T-helper 1 cell (primary cell): ENCODE data around the gene ORM1.

Source experiments
- DNase-seq, 5 donors: peaks; one replicate each; pipeline ENCODE4 v3.0.0-alpha.2; 2012 to 2020

ORM1 gene

GRCh38 chr9:114344188-114344566 lies 21.3 kb downstream of the ORM1 start:
- no peak for DNase-seq

GRCh38 chr9:114344692-114345091 lies 21.8 kb downstream of the ORM1 start:
- DNase-seq, result no peak

DNA sequence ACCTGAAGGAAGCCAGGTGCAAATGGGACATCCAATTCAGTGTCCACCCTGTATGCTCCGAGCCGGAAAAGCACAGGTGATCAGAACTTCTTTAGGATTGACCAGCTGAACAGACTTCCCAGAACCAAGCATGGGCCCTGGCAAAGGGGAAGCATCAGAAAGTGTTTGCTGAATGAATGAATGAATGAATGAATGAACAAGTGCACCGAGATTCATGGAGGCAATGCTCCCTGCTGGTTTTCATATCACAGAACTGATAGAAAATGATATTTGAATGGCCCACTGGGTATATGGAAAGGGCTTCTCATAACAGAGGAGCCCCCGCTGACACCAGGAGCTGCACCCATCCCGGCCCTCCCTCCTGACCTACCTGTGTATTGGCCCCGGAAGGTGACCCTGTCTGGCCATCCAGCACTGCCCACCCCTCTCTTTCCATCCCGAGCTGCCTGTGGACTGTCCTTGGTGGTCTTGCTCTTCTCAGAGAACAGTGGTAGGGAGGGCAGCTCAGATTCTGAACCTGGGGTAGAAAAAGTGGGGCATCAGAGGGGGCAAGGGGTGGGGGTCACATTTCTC lies 22.7 kb downstream of the ORM1 start:
- no peak for DNase-seq

DNA sequence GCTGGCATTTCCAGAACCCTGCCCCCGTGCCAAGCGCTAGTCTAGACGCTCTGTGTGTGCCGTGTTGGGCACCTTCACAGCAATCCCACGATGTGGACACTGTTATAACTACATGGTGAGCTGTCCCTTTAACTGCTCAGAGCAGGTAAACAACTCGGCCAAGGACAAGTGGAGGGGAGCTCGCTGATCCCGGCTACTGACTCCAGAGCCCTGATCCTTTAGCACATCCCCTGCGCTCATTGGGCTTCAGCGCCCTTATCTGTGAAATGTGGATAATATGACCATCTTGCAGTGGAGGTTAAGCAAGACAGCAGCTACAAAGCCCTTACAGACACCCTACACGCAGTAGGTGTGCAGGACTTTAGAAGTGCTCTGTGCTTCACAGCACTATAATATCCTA lies 23.2 kb downstream of the ORM1 start:
- DNase-seq, result no peak

GRCh38 chr9:114347675-114348074 lies 24.8 kb downstream of the ORM1 start:
- no peak for DNase-seq

DNA sequence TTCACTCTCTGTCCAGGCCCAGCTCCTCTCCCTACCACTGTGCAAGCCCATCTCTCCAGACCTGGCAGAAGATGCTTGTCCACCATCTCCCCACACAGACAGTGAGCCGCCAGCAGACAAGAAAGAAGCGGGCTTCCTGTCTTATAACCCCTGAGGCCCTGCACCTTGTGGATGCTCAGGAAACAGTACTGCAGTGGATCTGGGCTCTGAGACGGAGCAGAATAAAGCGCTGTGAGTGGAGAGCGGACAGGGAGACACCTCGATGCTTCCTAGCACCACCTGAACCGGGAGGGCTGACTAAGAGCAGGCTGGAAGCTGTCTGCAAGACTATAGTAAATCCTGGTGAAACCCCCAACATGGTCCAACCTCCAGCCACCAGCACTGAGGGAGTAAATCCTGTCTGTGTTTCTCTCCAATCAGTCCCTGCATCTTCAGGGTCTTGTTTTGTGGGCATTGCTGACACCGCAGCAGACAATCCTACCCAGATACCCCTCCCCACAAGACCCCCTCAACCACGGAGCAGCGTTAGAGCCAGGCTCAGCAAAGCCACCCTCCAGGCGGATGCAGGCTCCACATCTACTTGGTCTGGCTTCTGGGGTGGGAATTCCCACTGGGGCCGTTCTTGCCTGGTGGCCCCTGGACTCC lies 25.5 kb downstream of the ORM1 start:
- no peak for DNase-seq

DNA sequence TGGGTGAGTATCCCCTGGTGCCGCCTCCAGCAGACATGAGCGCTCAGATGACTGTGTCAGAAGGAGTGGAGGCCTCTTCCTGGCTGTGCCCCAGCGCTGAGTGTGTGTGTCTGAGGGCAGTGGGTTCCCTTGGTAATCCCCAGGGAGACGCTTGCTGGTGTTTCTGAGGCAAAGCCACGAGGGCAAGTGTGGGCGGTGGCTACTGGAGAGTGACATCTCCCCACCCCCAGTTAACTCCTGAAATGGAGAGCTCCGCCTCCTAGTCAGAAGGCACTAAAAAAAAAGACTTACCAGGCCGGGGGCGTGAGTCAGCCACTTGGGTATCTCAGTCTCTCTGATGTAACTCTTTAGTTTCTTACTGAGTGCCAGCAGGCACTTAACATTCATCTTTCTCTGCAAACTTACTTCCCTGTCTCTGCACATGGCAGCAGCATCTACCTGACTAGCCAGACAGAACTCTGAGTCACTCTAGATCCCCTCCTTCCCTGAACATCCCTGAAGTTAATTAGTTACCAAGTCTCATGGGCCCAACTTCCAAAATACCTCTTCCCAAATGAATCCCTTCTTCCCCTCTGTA lies 26.1 kb downstream of the ORM1 start:
- peak in 3 of 5 donors; percentile 36 to 91 (median 38) for DNase-seq

GRCh38 chr9:114349713-114350480 lies 27.0 kb downstream of the ORM1 start:
- no peak for DNase-seq

DNA sequence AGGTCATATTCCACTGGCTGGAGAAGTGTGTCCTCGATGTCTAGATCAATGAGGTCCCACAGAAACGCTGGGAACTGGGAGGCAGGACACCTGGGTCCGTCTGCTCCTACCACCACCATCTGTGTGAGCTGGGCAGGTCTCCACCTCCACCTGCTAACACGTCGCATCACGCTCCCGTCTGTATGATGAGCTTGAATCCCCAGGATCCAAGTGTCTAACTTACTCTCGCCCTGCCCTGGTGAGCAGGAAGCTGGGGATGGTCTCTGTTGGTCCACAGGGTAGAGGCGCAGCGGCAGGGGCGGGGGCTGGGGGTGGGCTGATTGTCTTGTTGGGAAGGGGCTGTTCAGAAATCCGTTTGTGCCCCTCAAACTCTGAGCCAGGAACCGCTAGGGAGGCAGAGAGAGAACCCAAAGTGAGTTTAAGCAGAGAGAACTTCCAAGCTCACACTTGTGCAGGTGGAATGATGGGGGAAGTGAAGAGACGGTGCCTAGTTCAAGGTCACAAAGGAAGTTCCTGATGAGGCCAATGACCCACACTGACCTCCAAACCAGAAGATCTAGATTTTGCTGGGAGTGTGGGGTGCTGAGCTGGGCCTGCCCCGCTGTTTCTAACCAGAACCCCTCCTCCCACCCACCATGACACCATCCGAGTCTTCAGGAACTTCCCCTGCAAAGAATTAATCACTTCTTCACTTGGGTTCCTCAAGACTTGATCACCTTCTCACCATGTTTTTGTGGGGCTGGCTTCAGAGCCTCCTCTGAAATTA lies 27.9 kb downstream of the ORM1 start:
- no peak for DNase-seq

GRCh38 chr9:114351932-114352331 lies 29.0 kb downstream of the ORM1 start:
- DNase-seq, result no peak

DNA sequence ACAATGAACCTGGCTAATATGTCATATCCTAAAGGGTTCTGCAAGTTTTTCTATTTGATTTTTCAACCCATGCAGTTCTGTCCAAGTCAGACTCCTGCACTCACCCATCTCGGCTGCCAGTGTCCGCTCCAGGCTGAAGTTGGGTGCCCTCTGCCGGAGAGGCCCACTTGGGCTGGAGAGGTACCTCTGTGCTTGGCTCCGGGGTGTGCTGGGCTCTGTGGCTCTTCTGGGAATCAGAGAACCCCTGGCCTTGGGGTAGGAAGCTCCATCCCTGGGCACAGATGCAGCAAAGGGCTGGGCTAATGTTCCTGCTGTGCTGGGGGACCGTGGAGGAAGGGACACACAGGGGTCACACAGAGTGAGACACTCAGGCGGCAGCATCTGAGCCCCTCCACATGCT lies 32.9 kb downstream of the ORM1 start:
- no peak for DNase-seq

- DNase-seq, result no peak
Measured at GRCh38 chr9:114356792-114357191, 33.9 kb downstream of the ORM1 start.

DNA sequence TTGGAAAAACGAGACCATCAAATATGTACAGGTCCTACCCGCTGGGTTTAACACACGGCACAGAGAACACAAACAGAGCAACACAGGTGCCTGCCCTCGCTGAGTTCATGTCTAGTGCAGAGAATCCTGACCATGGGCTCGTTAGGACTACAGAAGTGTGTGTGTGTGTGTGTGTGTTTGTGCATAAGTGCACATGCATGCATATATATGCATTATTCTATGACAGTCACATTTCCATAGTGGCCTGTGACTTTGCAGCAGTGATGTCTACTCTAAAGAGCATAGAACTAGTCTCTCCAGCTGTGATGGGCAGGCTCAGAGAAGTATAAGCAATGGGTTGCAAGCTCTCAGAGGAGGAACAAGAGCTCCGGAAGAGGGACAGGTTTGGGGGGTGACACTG lies 34.5 kb downstream of the ORM1 start:
- no peak for DNase-seq

DNA sequence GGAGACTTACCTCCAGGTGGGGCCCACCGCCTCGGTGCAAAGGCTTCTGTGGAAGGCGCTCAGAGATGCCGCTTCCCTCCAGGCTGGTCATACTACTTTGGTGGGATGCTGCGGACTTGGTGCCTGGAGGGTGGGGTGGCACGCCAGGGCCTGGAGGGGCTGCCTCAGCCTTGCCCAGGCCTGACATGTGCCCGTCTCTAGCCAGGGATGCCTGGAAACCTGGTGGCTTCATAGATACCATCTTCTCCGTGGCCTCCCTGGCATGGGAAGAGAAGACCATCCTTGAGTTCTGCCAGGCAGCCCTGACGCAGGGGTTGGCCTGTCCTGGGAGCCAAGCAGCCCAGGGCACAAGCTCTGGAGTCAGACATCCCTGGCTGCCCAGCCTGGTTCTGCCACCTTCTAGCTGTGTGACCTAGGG lies 35.0 kb downstream of the ORM1 start:
- DNase-seq, result no peak

- no peak for DNase-seq
Measured at GRCh38 chr9:114359801-114360200, 36.9 kb downstream of the ORM1 start.

DNA sequence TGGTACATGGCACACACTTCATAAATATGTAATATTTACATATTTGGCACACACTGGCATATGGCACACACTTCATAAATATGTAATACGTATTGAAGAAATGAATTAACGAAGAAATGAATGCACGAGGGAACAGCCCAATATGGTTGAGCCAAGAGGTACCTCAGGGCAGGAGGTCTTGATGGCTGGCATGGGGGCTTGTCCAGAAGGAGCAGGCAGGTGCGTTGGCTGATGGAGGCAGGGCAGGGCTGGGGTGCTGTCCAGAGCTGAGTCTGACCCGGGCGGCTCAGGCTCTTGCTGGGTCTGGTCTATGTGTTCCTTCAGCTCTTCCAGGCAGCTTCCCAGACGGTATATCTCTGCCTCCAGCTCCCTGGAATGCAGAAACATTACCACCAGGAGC lies 38.6 kb downstream of the ORM1 start:
- no peak for DNase-seq

GRCh38 chr9:114362394-114362793 lies 39.5 kb downstream of the ORM1 start:
- no peak for DNase-seq

GRCh38 chr9:114363424-114363823 lies 40.5 kb downstream of the ORM1 start:
- DNase-seq, result peak in 1 of 5 donors; percentile 38

- peak in 1 of 5 donors; percentile 63 for DNase-seq
Measured at GRCh38 chr9:114364134-114365041, 41.5 kb downstream of the ORM1 start.

DNA sequence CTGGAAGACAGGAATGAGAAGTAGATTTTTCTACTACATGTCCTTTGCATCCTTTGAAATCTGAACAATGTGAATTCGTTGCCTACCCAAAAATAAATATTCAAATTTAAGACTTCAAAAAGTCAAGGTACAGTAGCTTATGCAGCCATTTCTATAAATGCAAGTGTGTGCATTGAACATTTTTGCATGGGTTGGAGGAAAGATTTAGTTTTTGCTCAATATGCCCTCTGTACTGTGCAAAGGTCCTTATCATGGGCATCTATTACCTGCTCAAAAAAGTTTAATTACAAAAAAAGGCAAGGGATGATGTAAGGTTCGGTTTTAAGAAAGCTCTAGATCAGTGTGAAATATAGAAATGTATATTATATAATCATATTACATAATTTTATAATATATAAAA lies 42.3 kb downstream of the ORM1 start:
- DNase-seq, result no peak

- DNase-seq, result peak in 1 of 5 donors; percentile 79
Measured at GRCh38 chr9:114366334-114367128, 43.6 kb downstream of the ORM1 start.
